ENCODE measurements around the gene SCYGR7. TPM values are rescaled to one million over a fixed set of nuclear protein-coding genes. Genes with fewer than 3 reads are reported as not detected.

Gene SCYGR7, protein sequence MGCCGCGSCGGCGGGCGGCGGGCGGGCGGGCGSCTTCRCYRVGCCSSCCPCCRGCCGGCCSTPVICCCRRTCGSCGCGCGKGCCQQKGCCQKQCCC
- not detected for total RNA-seq

GRCh38 chr2:227728035-227728434 is at the start of gene SCYGR7:
Gene SCYGR7, plus strand, starts transcription at chr2:227728335. Its CDS starts 0 bp downstream, at chr2:227728335.
- Mint-ChIP-seq H3K4me3 (no peak within 1 kb of the TSS), H3K27ac (no peak within 1 kb of the TSS), H3K36me3 (ENCODE audit: low read depth) (no peaks in the 10 kb centered on the region), H3K4me1 (ENCODE audit: low read depth) (no peaks in the 10 kb centered on the region), H3K9me3 (peaks cover under 1% of the 10 kb centered on the region), H3K27me3 (ENCODE audit: low read depth) (peaks cover 12% of the 10 kb centered on the region)
- no peak for DNase-seq
- CTCF ChIA-PET: no interaction called here
- intact Hi-C loops (cut with micrococcal nuclease): no loop called here

GRCh38 chr2:227684258-227684657 is 43.9 kb upstream of the SCYGR7 start:
- Mint-ChIP-seq H3K4me1 (ENCODE audit: low read depth) (no peaks in the 10 kb centered on the region), H3K36me3 (ENCODE audit: low read depth) (no peaks in the 10 kb centered on the region), H3K9me3 (no peaks in the 10 kb centered on the region), H3K27me3 (ENCODE audit: low read depth) (peaks cover 11% of the 10 kb centered on the region), H3K27ac (no peak overlapping the region), H3K4me3 (no peak overlapping the region)
- intact Hi-C loops (cut with micrococcal nuclease): no loop called here
- DNase-seq: no peak
- CTCF ChIA-PET: no interaction called here

- H3K27ac Mint-ChIP-seq: no peak overlapping the region
- no peak overlapping the region for H3K4me3 Mint-ChIP-seq
- intact Hi-C loops (cut with micrococcal nuclease): no loop called here
- no peaks in the 10 kb centered on the region for H3K9me3 Mint-ChIP-seq
- H3K36me3 Mint-ChIP-seq (ENCODE audit: low read depth): no peaks in the 10 kb centered on the region
- no peak for DNase-seq
- H3K4me1 Mint-ChIP-seq (ENCODE audit: low read depth): no peaks in the 10 kb centered on the region
- H3K27me3 Mint-ChIP-seq (ENCODE audit: low read depth): peaks cover 19% of the 10 kb centered on the region
- CTCF ChIA-PET: no interaction called here
Measured at GRCh38 chr2:227687189-227687588, 40.9 kb upstream of the SCYGR7 start.

GRCh38 chr2:227696990-227697679 is 31.0 kb upstream of the SCYGR7 start:
- Mint-ChIP-seq H3K27me3 (ENCODE audit: low read depth) (peaks cover 11% of the 10 kb centered on the region), H3K36me3 (ENCODE audit: low read depth) (no peaks in the 10 kb centered on the region), H3K4me1 (ENCODE audit: low read depth) (no peaks in the 10 kb centered on the region), H3K27ac (no peak overlapping the region), H3K9me3 (no peaks in the 10 kb centered on the region), H3K4me3 (no peak overlapping the region)
- intact Hi-C loops (cut with micrococcal nuclease): no loop called here
- CTCF ChIA-PET: interaction anchor here (0.7 to 1.6 kb wide), 3 partner anchors 39 to 345 kb away, joined by 3 to 6 read pairs (median 3); no protein-coding TSS in a partner anchor
- DNase-seq: no peak

DNA sequence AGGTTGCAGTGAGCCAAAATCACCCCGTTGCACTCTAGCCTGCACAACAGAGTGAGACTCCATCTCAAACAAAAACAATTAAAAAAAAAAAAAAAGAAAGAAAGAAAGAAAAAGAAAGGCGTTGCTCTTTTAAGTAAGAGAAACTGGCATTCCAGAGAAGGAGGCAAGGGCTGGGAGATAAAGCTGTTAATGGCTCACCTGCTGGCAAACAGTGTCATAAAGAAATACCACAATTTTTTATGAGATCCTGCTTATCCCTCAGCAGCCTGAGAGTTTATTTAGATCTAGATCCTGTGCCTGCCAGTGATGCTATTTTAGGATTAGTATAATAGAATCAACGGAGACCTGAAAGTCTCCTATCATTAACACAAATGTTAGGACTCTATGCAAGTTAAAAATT is 26.6 kb upstream of the SCYGR7 start:
- Mint-ChIP-seq H3K4me1 (ENCODE audit: low read depth) (no peaks in the 10 kb centered on the region), H3K36me3 (ENCODE audit: low read depth) (no peaks in the 10 kb centered on the region), H3K27me3 (ENCODE audit: low read depth) (peaks cover 8% of the 10 kb centered on the region), H3K4me3 (no peak overlapping the region), H3K9me3 (no peaks in the 10 kb centered on the region), H3K27ac (no peak overlapping the region)
- intact Hi-C loops (cut with micrococcal nuclease): no loop called here
- CTCF ChIA-PET: interaction anchor here (0.6 kb wide), 1 partner anchor 526 kb away, joined by 4 read pairs; no protein-coding TSS in a partner anchor
- DNase-seq: no peak

GRCh38 chr2:227703280-227703732 is 24.8 kb upstream of the SCYGR7 start:
- no peak for DNase-seq
- H3K9me3 Mint-ChIP-seq: no peaks in the 10 kb centered on the region
- CTCF ChIA-PET: interaction anchor here (1.2 kb wide), 1 partner anchor 63 kb away, joined by 3 read pairs; no protein-coding TSS in a partner anchor
- H3K27ac Mint-ChIP-seq: no peak overlapping the region
- no peaks in the 10 kb centered on the region for H3K36me3 Mint-ChIP-seq (ENCODE audit: low read depth)
- no peak overlapping the region for H3K4me3 Mint-ChIP-seq
- intact Hi-C loops (cut with micrococcal nuclease): no loop called here
- H3K4me1 Mint-ChIP-seq (ENCODE audit: low read depth): no peaks in the 10 kb centered on the region
- peaks cover 8% of the 10 kb centered on the region for H3K27me3 Mint-ChIP-seq (ENCODE audit: low read depth)

DNA sequence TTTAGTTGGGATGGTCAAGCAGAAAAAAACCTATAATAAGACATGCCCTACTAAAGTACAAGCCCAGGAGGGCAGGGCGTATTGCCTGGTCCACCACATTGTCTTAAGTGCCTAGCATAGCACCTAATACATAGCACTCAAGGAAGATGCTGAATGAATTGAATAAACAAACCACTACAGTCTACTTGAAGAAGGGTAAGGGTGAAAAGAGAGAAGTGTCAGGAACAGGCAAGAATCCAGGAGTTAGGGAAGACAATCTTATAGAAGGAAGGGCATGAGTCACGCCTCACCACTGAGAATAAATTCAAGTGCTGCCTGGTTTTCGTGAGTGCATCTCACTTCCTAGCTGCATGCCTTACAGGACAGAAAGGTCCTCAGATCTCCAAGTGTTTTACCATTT is 24.2 kb upstream of the SCYGR7 start:
- Mint-ChIP-seq H3K27me3 (ENCODE audit: low read depth) (peaks cover 8% of the 10 kb centered on the region), H3K4me1 (ENCODE audit: low read depth) (no peaks in the 10 kb centered on the region), H3K4me3 (no peak overlapping the region), H3K27ac (no peak overlapping the region), H3K9me3 (no peaks in the 10 kb centered on the region), H3K36me3 (ENCODE audit: low read depth) (no peaks in the 10 kb centered on the region)
- CTCF ChIA-PET: no interaction called here
- intact Hi-C loops (cut with micrococcal nuclease): no loop called here
- no peak for DNase-seq

- CTCF ChIA-PET: no interaction called here
- intact Hi-C loops (cut with micrococcal nuclease): no loop called here
Measured at GRCh38 chr2:227706859-227707258, 21.3 kb upstream of the SCYGR7 start.

GRCh38 chr2:227707390-227707789 is 20.7 kb upstream of the SCYGR7 start:
- intact Hi-C loops (cut with micrococcal nuclease): no loop called here
- Mint-ChIP-seq H3K4me3 (no peak overlapping the region), H3K9me3 (no peaks in the 10 kb centered on the region), H3K27ac (no peak overlapping the region), H3K36me3 (ENCODE audit: low read depth) (no peaks in the 10 kb centered on the region), H3K4me1 (ENCODE audit: low read depth) (no peaks in the 10 kb centered on the region), H3K27me3 (ENCODE audit: low read depth) (peaks cover 9% of the 10 kb centered on the region)
- CTCF ChIA-PET: no interaction called here
- DNase-seq: no peak

More at GRCh38 chr2:227706859-227707258, 21.3 kb upstream of the SCYGR7 start:
- Mint-ChIP-seq H3K9me3 (no peaks in the 10 kb centered on the region), H3K27ac (no peak overlapping the region), H3K36me3 (ENCODE audit: low read depth) (no peaks in the 10 kb centered on the region), H3K4me1 (ENCODE audit: low read depth) (no peaks in the 10 kb centered on the region), H3K27me3 (ENCODE audit: low read depth) (peaks cover 7% of the 10 kb centered on the region), H3K4me3 (no peak overlapping the region)
- no peak for DNase-seq

DNA sequence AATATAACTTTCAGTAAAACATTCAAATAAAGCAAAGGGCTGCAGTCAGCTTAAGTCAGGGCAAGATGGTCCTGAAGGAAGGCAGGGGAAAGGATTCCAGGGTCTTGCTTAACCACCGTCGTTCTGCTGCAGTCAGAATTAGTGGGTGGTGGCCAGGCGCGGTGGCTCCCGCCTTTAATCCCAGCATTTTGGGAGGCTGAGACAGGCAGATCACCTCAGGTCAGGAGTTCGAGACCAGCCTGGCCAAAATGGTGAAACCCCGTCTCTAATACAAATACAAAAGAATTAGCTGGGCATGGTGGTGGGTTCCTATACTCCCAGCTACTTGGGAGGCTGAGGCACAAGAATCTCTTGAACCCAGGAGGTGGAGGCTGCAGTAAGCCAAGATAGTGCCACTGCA is 17.1 kb upstream of the SCYGR7 start:
- H3K4me1 Mint-ChIP-seq (ENCODE audit: low read depth): no peaks in the 10 kb centered on the region
- no peak overlapping the region for H3K27ac Mint-ChIP-seq
- CTCF ChIA-PET: no interaction called here
- no peaks in the 10 kb centered on the region for H3K36me3 Mint-ChIP-seq (ENCODE audit: low read depth)
- no peak overlapping the region for H3K4me3 Mint-ChIP-seq
- no peak for DNase-seq
- H3K27me3 Mint-ChIP-seq (ENCODE audit: low read depth): peaks cover 2% of the 10 kb centered on the region
- H3K9me3 Mint-ChIP-seq: no peaks in the 10 kb centered on the region
- intact Hi-C loops (cut with micrococcal nuclease): loop anchor here (5.0 kb wide), 1 partner anchor 56 kb away; no protein-coding TSS in a partner anchor

DNA sequence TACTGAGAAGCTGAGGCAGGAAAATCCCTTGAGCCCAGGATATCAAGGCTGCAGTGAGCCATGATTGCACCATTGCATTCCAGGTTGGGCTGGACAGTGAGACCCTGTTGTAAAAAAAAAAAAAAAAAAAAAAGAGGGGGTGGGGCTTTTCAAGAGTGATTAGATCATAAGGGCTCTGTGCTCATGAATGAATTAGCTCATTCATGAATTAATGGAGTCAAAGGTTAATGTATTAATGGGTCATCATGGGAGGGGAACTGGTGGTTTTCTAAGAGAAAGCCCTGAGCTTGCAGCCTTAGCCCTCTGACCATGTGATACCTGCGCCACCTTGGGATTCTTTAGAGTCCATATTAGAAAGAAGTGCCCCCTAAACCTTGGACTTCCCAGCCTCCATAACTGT is 14.8 kb upstream of the SCYGR7 start:
- Mint-ChIP-seq H3K27me3 (ENCODE audit: low read depth) (peaks cover 17% of the 10 kb centered on the region), H3K36me3 (ENCODE audit: low read depth) (no peaks in the 10 kb centered on the region), H3K9me3 (no peaks in the 10 kb centered on the region), H3K4me1 (ENCODE audit: low read depth) (no peaks in the 10 kb centered on the region), H3K4me3 (no peak overlapping the region), H3K27ac (no peak overlapping the region)
- CTCF ChIA-PET: no interaction called here
- DNase-seq: no peak
- intact Hi-C loops (cut with micrococcal nuclease): loop anchor here (5.0 kb wide), 1 partner anchor 54 kb away; no protein-coding TSS in a partner anchor

DNA sequence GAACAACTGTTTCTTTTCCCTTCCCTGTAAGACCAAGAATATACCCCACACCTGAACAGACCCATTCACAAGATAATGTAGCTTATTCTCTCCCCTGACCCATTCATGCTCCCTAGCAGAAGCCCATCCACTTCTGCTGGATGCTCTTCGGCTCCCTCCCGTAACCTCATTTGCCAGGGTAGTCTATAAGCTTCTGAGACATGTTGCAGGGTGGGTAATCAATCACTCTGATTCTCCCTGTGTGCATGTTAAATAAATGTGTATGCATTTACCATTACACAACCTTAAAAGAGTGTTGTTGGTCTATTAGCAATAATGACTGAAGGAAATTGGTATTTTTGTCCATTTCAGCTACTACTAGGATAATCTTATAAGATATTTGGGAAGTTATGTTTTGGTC is 11.6 kb upstream of the SCYGR7 start:
- no peaks in the 10 kb centered on the region for H3K9me3 Mint-ChIP-seq
- CTCF ChIA-PET: interaction anchor here (1.7 kb wide), 1 partner anchor 59 kb away, joined by 3 read pairs; no protein-coding TSS in a partner anchor
- peaks cover 22% of the 10 kb centered on the region for H3K27me3 Mint-ChIP-seq (ENCODE audit: low read depth)
- intact Hi-C loops (cut with micrococcal nuclease): no loop called here
- no peak overlapping the region for H3K27ac Mint-ChIP-seq
- H3K4me3 Mint-ChIP-seq: no peak overlapping the region
- H3K4me1 Mint-ChIP-seq (ENCODE audit: low read depth): no peaks in the 10 kb centered on the region
- DNase-seq: no peak
- H3K36me3 Mint-ChIP-seq (ENCODE audit: low read depth): no peaks in the 10 kb centered on the region

All from activated naive CD4-positive, alpha-beta T cell treated with anti-CD3 and anti-CD28 coated beads for 36 hours (primary cell).